Measurements from ENCODE around the gene GBE1.

GBE1 gene

GRCh38 chr3:81788044-81788443 is 26.6 kb upstream of the GBE1 start:
- no peak overlapping the region for H3K9ac ChIP-seq (ENCODE audit: low read depth, low read length, poor library complexity, severe bottlenecking)
- H2AFZ ChIP-seq (ENCODE audit: low read length): no peak overlapping the region
- no peaks in the 10 kb centered on the region for H4K20me1 ChIP-seq (ENCODE audit: insufficient read depth, low read length, poor library complexity, severe bottlenecking)
- H3K4me2 ChIP-seq (ENCODE audit: low read depth, low read length, poor library complexity, severe bottlenecking): no peak overlapping the region
- no peaks in the 10 kb centered on the region for H3K27me3 ChIP-seq (ENCODE audit: insufficient read depth, low read length, poor library complexity, severe bottlenecking)
- no peaks in the 10 kb centered on the region for H3F3A ChIP-seq (ENCODE audit: low read depth)
- H3K4me3 ChIP-seq (ENCODE audit: low read length, poor library complexity, severe bottlenecking): no peak overlapping the region
- no peaks in the 10 kb centered on the region for H3K36me3 ChIP-seq (ENCODE audit: insufficient read depth, low read length)
- no peaks in the 10 kb centered on the region for H3K9me3 ChIP-seq (ENCODE audit: insufficient read depth, low read depth, low read length)
- H3K9me2 ChIP-seq (replicated peaks; ENCODE audit: low read depth, low read length): no peaks in the 10 kb centered on the region
- H3K4me1 ChIP-seq (ENCODE audit: insufficient read depth, low read length, poor library complexity, severe bottlenecking): no peaks in the 10 kb centered on the region
- no peak for TF ChIP-seq CTCF (conservative IDR thresholded peaks at IDR 0.05; ENCODE audit: low read length)
- no peak for TF ChIP-seq EZH2phosphoT487 (IDR thresholded peaks at IDR 0.05; ENCODE audit: borderline replicate concordance)
- H3K79me2 ChIP-seq (ENCODE audit: insufficient read depth, low read length): no peaks in the 10 kb centered on the region

GRCh38 chr3:81782585-81782984 is 21.1 kb upstream of the GBE1 start:
- no peaks in the 10 kb centered on the region for H3K9me2 ChIP-seq (replicated peaks; ENCODE audit: low read depth, low read length)
- no peak overlapping the region for H3K4me3 ChIP-seq (ENCODE audit: low read length, poor library complexity, severe bottlenecking)
- no peaks in the 10 kb centered on the region for H3K4me1 ChIP-seq (ENCODE audit: insufficient read depth, low read length, poor library complexity, severe bottlenecking)
- no peaks in the 10 kb centered on the region for H3K27me3 ChIP-seq (ENCODE audit: insufficient read depth, low read length, poor library complexity, severe bottlenecking)
- no peaks in the 10 kb centered on the region for H3K36me3 ChIP-seq (ENCODE audit: insufficient read depth, low read length)
- H3K9me3 ChIP-seq (ENCODE audit: insufficient read depth, low read depth, low read length): no peaks in the 10 kb centered on the region
- H3K9ac ChIP-seq (ENCODE audit: low read depth, low read length, poor library complexity, severe bottlenecking): no peak overlapping the region
- no peaks in the 10 kb centered on the region for H3K79me2 ChIP-seq (ENCODE audit: insufficient read depth, low read length)
- H4K20me1 ChIP-seq (ENCODE audit: insufficient read depth, low read length, poor library complexity, severe bottlenecking): no peaks in the 10 kb centered on the region
- H2AFZ ChIP-seq (ENCODE audit: low read length): no peak overlapping the region
- H3F3A ChIP-seq (ENCODE audit: low read depth): no peaks in the 10 kb centered on the region
- H3K4me2 ChIP-seq (ENCODE audit: low read depth, low read length, poor library complexity, severe bottlenecking): no peak overlapping the region
- TF ChIP-seq EZH2phosphoT487 (IDR thresholded peaks at IDR 0.05; ENCODE audit: borderline replicate concordance): no peak
- TF ChIP-seq CTCF (conservative IDR thresholded peaks at IDR 0.05; ENCODE audit: low read length): no peak

GRCh38 chr3:81778678-81779182 is 17.3 kb upstream of the GBE1 start:
- TF ChIP-seq CTCF (conservative IDR thresholded peaks at IDR 0.05; ENCODE audit: low read length): no peak
- TF ChIP-seq EZH2phosphoT487 (IDR thresholded peaks at IDR 0.05; ENCODE audit: borderline replicate concordance): no peak

More at GRCh38 chr3:81778678-81779182, 17.3 kb upstream of the GBE1 start:
- no peaks in the 10 kb centered on the region for H4K20me1 ChIP-seq (ENCODE audit: insufficient read depth, low read length, poor library complexity, severe bottlenecking)
- H3K79me2 ChIP-seq (ENCODE audit: insufficient read depth, low read length): no peaks in the 10 kb centered on the region
- H3K9me2 ChIP-seq (replicated peaks; ENCODE audit: low read depth, low read length): no peaks in the 10 kb centered on the region
- H3F3A ChIP-seq (ENCODE audit: low read depth): no peaks in the 10 kb centered on the region
- no peaks in the 10 kb centered on the region for H3K9me3 ChIP-seq (ENCODE audit: insufficient read depth, low read depth, low read length)
- no peak overlapping the region for H3K4me2 ChIP-seq (ENCODE audit: low read depth, low read length, poor library complexity, severe bottlenecking)
- H3K27me3 ChIP-seq (ENCODE audit: insufficient read depth, low read length, poor library complexity, severe bottlenecking): no peaks in the 10 kb centered on the region
- no peak overlapping the region for H3K4me3 ChIP-seq (ENCODE audit: low read length, poor library complexity, severe bottlenecking)
- no peaks in the 10 kb centered on the region for H3K36me3 ChIP-seq (ENCODE audit: insufficient read depth, low read length)
- H3K9ac ChIP-seq (ENCODE audit: low read depth, low read length, poor library complexity, severe bottlenecking): no peak overlapping the region
- H3K4me1 ChIP-seq (ENCODE audit: insufficient read depth, low read length, poor library complexity, severe bottlenecking): no peaks in the 10 kb centered on the region
- no peak overlapping the region for H2AFZ ChIP-seq (ENCODE audit: low read length)

All from Loucy (cell line).